SK-N-SH treated with all-trans-retinoic acid at 6 μM for 48 hours (cell line): ENCODE results near the gene B4GALT6.

Source experiments
- ATAC-seq: fragments of 200-7000 bp; cut with Tn5 transposase; 3 replicates; pipeline ENCODE4 v1.9.1; 2020; ENCODE audit warnings: mild to moderate bottlenecking, moderate library complexity
- ARNTL ChIP-seq: fragments of 450-650 bp; formaldehyde crosslinking; IDR thresholded peaks from 2 replicates; pipeline ENCODE4 v1.5.0; 2020; ENCODE audit warnings: low read depth, mild to moderate bottlenecking, moderate library complexity, borderline replicate concordance
- BACH2 ChIP-seq: fragments of 250-450 bp; sonication (Bioruptor Pico); IDR thresholded peaks from 2 replicates; pipeline ENCODE4 v1.9.0; 2021; ENCODE audit warnings: mild to moderate bottlenecking, borderline replicate concordance
- CSDC2 ChIP-seq: fragments of 250-450 bp; sonication (Bioruptor Pico); IDR thresholded peaks from 2 replicates; pipeline ENCODE4 v1.5.0; 2020; ENCODE audit warnings: mild to moderate bottlenecking, moderate library complexity
- ESRRG ChIP-seq: fragments of 250-450 bp; sonication (Bioruptor Pico); IDR thresholded peaks from 2 replicates; pipeline ENCODE4 v1.6.1; 2021; ENCODE audit warnings: mild to moderate bottlenecking
- GLIS3 ChIP-seq: fragments of 250-450 bp; sonication (Bioruptor Pico); IDR thresholded peaks from 2 replicates; pipeline ENCODE4 v1.5.0; 2020; ENCODE audit warnings: mild to moderate bottlenecking, moderate library complexity
- ISL1 ChIP-seq: fragments of 250-450 bp; sonication (Bioruptor Pico); IDR thresholded peaks from 2 replicates; pipeline ENCODE4 v2.1.2; 2022; ENCODE audit warnings: mild to moderate bottlenecking, moderate library complexity
- OSR1 ChIP-seq: fragments of 250-450 bp; sonication (Bioruptor Pico); IDR thresholded peaks from 2 replicates; pipeline ENCODE4 v1.8.0; 2022; ENCODE audit warnings: moderate library complexity, mild to moderate bottlenecking, inconsistent platforms
- PATZ1 ChIP-seq: fragments of 250-450 bp; sonication (Bioruptor Pico); IDR thresholded peaks from 2 replicates; pipeline ENCODE4 v1.8.0; 2020; ENCODE audit warnings: mild to moderate bottlenecking, moderate library complexity, borderline replicate concordance
- PPARA ChIP-seq: fragments of 250-450 bp; sonication (Bioruptor Pico); IDR thresholded peaks from 2 replicates; pipeline ENCODE4 v1.5.0; 2020; ENCODE audit warnings: mild to moderate bottlenecking, borderline replicate concordance
- RARB ChIP-seq: fragments of 250-450 bp; sonication (Bioruptor Pico); IDR thresholded peaks from 2 replicates; pipeline ENCODE4 v1.8.0; 2021; ENCODE audit warnings: mild to moderate bottlenecking, moderate library complexity
- TCF4 ChIP-seq: fragments of 250-450 bp; sonication (Bioruptor Pico); IDR thresholded peaks from 2 replicates; pipeline ENCODE4 v1.8.0; 2021; ENCODE audit warnings: mild to moderate bottlenecking, moderate library complexity, borderline replicate concordance
- TOX ChIP-seq: fragments of 250-450 bp; sonication (Bioruptor Pico); IDR thresholded peaks from 2 replicates; pipeline ENCODE4 v1.8.0; 2021; ENCODE audit warnings: mild to moderate bottlenecking, moderate library complexity, borderline replicate concordance
- ZC3H10 ChIP-seq: fragments of 250-450 bp; sonication (Bioruptor Pico); IDR thresholded peaks from 2 replicates; pipeline ENCODE4 v1.5.1; 2021; ENCODE audit warnings: mild to moderate bottlenecking, moderate library complexity
- ZFP3 ChIP-seq: fragments of 250-450 bp; sonication (Bioruptor Pico); IDR thresholded peaks from 2 replicates; pipeline ENCODE4 v1.5.0; 2020; ENCODE audit warnings: mild to moderate bottlenecking, moderate library complexity
- ZFP30 ChIP-seq: fragments of 450-650 bp; formaldehyde crosslinking; IDR thresholded peaks from 2 replicates; pipeline ENCODE4 v1.5.0; 2022; ENCODE audit warnings: mild to moderate bottlenecking, moderate library complexity
- ZNF565 ChIP-seq: fragments of 450-650 bp; formaldehyde crosslinking; conservative IDR thresholded peaks from 2 replicates; pipeline ENCODE4 v1.5.0; 2020; ENCODE audit warnings: low read depth, mild to moderate bottlenecking, moderate library complexity
- ZNF70 ChIP-seq: fragments of 450-650 bp; formaldehyde crosslinking; IDR thresholded peaks from 2 replicates; pipeline ENCODE4 v1.5.0; 2020; ENCODE audit warnings: mild to moderate bottlenecking, moderate library complexity
- TF ChIP-seq, protein P1 (sequence below): fragments of 250-450 bp; sonication (Bioruptor Pico); IDR thresholded peaks from 2 replicates; pipeline ENCODE4 v1.5.1; 2021; ENCODE audit warnings: mild to moderate bottlenecking, moderate library complexity
- TF ChIP-seq, protein P2 (sequence below): fragments of 250-450 bp; sonication (Bioruptor Pico); IDR thresholded peaks from 2 replicates; pipeline ENCODE4 v1.5.0; 2020; ENCODE audit warnings: mild to moderate bottlenecking, moderate library complexity
- TF ChIP-seq, protein P3 (sequence below): fragments of 250-450 bp; sonication (Bioruptor Pico); IDR thresholded peaks from 2 replicates; pipeline ENCODE4 v1.8.0; 2021; ENCODE audit warnings: low read depth, mild to moderate bottlenecking, moderate library complexity, borderline replicate concordance
- TF ChIP-seq, protein P4 (sequence below): fragments of 250-450 bp; sonication (Bioruptor Pico); IDR thresholded peaks from 2 replicates; pipeline ENCODE4 v1.5.1; 2020; ENCODE audit warnings: low read depth, mild to moderate bottlenecking, moderate library complexity

B4GALT6 gene

GRCh38 chr18:31649978-31650719 is 34.2 kb downstream of the B4GALT6 start:
- TF ChIP-seq TCF4 (CRISPR knock-in tag) (no peak), ZNF565 (CRISPR knock-in tag) (no peak), ZFP3 (CRISPR knock-in tag) (no peak), ZFP30 (no peak), BACH2 (CRISPR knock-in tag) (no peak)
- ATAC-seq, result no peak; the same call in 2 of the 3 replicates

DNA sequence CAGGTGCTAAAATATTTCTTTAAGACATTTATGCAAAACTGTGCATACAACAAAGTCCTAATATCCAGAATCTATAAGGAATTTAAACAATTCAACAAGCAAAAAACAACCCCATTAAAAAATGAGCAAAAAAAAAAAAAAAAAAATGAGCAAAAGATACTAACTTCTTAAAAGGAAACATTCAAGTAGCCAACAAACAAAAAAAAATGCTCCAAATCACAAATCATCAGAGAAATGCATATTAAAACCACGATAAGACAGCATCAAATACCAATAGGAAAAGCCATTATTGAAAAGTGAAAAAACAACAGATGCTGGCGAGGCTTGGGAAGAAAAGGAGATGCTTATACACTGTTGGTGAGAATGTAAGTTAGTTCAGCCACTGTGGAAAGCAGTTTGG is 34.9 kb downstream of the B4GALT6 start:
- TF ChIP-seq, protein P1, sequence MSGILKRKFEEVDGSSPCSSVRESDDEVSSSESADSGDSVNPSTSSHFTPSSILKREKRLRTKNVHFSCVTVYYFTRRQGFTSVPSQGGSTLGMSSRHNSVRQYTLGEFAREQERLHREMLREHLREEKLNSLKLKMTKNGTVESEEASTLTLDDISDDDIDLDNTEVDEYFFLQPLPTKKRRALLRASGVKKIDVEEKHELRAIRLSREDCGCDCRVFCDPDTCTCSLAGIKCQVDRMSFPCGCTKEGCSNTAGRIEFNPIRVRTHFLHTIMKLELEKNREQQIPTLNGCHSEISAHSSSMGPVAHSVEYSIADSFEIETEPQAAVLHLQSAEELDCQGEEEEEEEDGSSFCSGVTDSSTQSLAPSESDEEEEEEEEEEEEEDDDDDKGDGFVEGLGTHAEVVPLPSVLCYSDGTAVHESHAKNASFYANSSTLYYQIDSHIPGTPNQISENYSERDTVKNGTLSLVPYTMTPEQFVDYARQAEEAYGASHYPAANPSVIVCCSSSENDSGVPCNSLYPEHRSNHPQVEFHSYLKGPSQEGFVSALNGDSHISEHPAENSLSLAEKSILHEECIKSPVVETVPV (CRISPR knock-in tag), result no peak
- TF ChIP-seq, protein P2, sequence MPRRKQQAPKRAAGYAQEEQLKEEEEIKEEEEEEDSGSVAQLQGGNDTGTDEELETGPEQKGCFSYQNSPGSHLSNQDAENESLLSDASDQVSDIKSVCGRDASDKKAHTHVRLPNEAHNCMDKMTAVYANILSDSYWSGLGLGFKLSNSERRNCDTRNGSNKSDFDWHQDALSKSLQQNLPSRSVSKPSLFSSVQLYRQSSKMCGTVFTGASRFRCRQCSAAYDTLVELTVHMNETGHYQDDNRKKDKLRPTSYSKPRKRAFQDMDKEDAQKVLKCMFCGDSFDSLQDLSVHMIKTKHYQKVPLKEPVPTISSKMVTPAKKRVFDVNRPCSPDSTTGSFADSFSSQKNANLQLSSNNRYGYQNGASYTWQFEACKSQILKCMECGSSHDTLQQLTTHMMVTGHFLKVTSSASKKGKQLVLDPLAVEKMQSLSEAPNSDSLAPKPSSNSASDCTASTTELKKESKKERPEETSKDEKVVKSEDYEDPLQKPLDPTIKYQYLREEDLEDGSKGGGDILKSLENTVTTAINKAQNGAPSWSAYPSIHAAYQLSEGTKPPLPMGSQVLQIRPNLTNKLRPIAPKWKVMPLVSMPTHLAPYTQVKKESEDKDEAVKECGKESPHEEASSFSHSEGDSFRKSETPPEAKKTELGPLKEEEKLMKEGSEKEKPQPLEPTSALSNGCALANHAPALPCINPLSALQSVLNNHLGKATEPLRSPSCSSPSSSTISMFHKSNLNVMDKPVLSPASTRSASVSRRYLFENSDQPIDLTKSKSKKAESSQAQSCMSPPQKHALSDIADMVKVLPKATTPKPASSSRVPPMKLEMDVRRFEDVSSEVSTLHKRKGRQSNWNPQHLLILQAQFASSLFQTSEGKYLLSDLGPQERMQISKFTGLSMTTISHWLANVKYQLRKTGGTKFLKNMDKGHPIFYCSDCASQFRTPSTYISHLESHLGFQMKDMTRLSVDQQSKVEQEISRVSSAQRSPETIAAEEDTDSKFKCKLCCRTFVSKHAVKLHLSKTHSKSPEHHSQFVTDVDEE (CRISPR knock-in tag), result no peak
- no peak; the same call in 2 of the 3 replicates for ATAC-seq

- peak; percentile 90 for ATAC-seq
- TF ChIP-seq PATZ1 (CRISPR knock-in tag), result no peak
- TF ChIP-seq ISL1 (CRISPR knock-in tag), result peak; percentile 45; the same call in 1 of the 2 replicates
- TF ChIP-seq ZFP3 (CRISPR knock-in tag), result no peak
- TF ChIP-seq, all 23 proteins: peak for 1
Observed at GRCh38 chr18:31648966-31649429, 35.4 kb downstream of the B4GALT6 start.

GRCh38 chr18:31648458-31648857 is 35.9 kb downstream of the B4GALT6 start:
- no peak for ATAC-seq

More at GRCh38 chr18:31648458-31648857, 35.9 kb downstream of the B4GALT6 start:
- TF ChIP-seq TCF4 (CRISPR knock-in tag) (no peak), ZFP30 (no peak), OSR1 (CRISPR knock-in tag) (no peak), ZFP3 (CRISPR knock-in tag) (no peak), GLIS3 (no peak), ARNTL (CRISPR knock-in tag) (no peak), ZNF70 (CRISPR knock-in tag) (no peak), ZNF565 (CRISPR knock-in tag) (no peak), CSDC2 (CRISPR knock-in tag) (no peak), PPARA (CRISPR knock-in tag) (no peak), RARB (CRISPR knock-in tag) (no peak), TOX (no peak), PATZ1 (CRISPR knock-in tag) (no peak), ZC3H10 (CRISPR knock-in tag) (no peak), ESRRG (CRISPR knock-in tag) (no peak), BACH2 (CRISPR knock-in tag) (no peak)
- TF ChIP-seq, protein P3, sequence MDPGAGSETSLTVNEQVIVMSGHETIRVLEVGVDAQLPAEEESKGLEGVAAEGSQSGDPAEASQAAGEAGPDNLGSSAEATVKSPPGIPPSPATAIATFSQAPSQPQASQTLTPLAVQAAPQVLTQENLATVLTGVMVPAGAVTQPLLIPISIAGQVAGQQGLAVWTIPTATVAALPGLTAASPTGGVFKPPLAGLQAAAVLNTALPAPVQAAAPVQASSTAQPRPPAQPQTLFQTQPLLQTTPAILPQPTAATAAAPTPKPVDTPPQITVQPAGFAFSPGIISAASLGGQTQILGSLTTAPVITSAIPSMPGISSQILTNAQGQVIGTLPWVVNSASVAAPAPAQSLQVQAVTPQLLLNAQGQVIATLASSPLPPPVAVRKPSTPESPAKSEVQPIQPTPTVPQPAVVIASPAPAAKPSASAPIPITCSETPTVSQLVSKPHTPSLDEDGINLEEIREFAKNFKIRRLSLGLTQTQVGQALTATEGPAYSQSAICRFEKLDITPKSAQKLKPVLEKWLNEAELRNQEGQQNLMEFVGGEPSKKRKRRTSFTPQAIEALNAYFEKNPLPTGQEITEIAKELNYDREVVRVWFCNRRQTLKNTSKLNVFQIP (CRISPR knock-in tag), result no peak
- TF ChIP-seq, protein P4, sequence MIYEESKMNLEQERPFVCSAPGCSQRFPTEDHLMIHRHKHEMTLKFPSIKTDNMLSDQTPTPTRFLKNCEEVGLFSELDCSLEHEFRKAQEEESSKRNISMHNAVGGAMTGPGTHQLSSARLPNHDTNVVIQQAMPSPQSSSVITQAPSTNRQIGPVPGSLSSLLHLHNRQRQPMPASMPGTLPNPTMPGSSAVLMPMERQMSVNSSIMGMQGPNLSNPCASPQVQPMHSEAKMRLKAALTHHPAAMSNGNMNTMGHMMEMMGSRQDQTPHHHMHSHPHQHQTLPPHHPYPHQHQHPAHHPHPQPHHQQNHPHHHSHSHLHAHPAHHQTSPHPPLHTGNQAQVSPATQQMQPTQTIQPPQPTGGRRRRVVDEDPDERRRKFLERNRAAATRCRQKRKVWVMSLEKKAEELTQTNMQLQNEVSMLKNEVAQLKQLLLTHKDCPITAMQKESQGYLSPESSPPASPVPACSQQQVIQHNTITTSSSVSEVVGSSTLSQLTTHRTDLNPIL (CRISPR knock-in tag), result no peak
